SU-DHL-6 (cell line): Measurements from ENCODE around the gene GIPC3.

Source experiments
- EZH2phosphoT487 ChIP-seq: fragments of 200-600 bp; sonication (generic), shearing (Covaris generic); conservative IDR thresholded peaks from 2 replicates; pipeline ENCODE4 v1.6.1; 2018; ENCODE audit warnings: mild to moderate bottlenecking, antibody characterized with exemption, low read length, moderate library complexity, mixed read lengths
- TF ChIP-seq, protein P1 (sequence below): fragments of 200-600 bp; sonication (generic); IDR thresholded peaks from one replicate; pipeline ENCODE4 v1.5.1; 2017; ENCODE audit warnings: antibody characterized with exemption, mild to moderate bottlenecking, low read length, moderate library complexity; ENCODE audit not compliant: insufficient read depth, poor library complexity, severe bottlenecking

DNA sequence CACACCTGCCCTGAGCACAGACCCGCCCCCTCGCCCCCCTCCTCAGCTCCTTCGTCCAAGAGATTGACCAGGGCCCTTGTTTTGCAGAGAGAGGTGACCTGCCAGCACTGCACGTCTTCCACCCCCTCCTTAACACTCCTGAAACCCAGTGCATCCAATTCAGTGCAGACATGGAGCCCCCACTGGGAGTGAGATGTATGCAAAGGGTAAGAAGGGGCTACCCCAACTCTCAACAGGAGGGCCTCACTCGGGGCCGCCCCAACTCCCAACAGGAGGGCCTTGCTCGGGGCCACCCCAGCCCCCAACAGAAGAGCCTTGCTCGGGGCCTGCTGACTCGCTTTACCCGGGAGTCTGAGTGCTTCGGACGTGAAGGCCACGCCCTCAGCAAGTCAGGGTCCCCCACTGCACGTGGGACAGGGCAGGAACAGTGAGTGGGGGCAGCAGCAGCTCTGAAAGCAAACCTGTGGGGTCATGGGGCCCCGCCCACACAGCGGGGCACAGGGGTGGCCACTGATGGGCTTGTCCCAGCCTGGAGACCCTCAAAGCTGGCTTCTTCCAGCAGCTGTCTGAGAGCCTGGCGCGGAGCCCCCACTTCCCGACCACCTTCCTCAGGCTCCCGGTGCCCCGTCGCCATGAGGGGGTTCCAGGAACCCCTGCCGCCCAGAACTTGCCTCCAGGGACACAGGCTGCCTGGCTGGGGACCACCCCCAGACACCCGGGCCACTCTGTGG is 35.7 kb downstream of the GIPC3 start:
- TF ChIP-seq, protein P1, sequence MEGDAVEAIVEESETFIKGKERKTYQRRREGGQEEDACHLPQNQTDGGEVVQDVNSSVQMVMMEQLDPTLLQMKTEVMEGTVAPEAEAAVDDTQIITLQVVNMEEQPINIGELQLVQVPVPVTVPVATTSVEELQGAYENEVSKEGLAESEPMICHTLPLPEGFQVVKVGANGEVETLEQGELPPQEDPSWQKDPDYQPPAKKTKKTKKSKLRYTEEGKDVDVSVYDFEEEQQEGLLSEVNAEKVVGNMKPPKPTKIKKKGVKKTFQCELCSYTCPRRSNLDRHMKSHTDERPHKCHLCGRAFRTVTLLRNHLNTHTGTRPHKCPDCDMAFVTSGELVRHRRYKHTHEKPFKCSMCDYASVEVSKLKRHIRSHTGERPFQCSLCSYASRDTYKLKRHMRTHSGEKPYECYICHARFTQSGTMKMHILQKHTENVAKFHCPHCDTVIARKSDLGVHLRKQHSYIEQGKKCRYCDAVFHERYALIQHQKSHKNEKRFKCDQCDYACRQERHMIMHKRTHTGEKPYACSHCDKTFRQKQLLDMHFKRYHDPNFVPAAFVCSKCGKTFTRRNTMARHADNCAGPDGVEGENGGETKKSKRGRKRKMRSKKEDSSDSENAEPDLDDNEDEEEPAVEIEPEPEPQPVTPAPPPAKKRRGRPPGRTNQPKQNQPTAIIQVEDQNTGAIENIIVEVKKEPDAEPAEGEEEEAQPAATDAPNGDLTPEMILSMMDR: no peak
- TF ChIP-seq EZH2phosphoT487: no peak
